ENCODE results near the gene PMPCA. TPM values are rescaled to one million over a fixed set of nuclear protein-coding genes. Genes with fewer than 3 reads are reported as not detected.

Gene PMPCA
- total RNA-seq, 4 donors from 2014 or later, result 36.4 to 59.3 (median 39.8) TPM

- TF ChIP-seq EP300 (IDR thresholded peaks at IDR 0.05) (no peak), POLR2A (IDR thresholded peaks at IDR 0.05) (no peak), POLR2AphosphoS5 (IDR thresholded peaks at IDR 0.05) (no peak), CTCF (IDR thresholded peaks at IDR 0.05) (no peak)
- ATAC-seq, result no peak
- Histone ChIP-seq H3K27me3 (no peaks in the 10 kb centered on the region), H3K4me3 (no peak overlapping the region), H3K27ac (no peak overlapping the region), H3K9me3 (no peaks in the 10 kb centered on the region), H3K36me3 (peaks cover 0 to 100% of the 10 kb centered on the region in 2 donors), H3K4me1 (no peaks in the 10 kb centered on the region)
- 88% methylated on average over 7 of the region's 7 CpGs; no CpG with 5 or more reads in 1 of the 2 donors for WGBS, 2 donors (ENCODE audit: low coverage in 1 of 2)
These were observed 35.3 kb downstream of the PMPCA start for GRCh38 chr9:136445799-136446198.

DNA sequence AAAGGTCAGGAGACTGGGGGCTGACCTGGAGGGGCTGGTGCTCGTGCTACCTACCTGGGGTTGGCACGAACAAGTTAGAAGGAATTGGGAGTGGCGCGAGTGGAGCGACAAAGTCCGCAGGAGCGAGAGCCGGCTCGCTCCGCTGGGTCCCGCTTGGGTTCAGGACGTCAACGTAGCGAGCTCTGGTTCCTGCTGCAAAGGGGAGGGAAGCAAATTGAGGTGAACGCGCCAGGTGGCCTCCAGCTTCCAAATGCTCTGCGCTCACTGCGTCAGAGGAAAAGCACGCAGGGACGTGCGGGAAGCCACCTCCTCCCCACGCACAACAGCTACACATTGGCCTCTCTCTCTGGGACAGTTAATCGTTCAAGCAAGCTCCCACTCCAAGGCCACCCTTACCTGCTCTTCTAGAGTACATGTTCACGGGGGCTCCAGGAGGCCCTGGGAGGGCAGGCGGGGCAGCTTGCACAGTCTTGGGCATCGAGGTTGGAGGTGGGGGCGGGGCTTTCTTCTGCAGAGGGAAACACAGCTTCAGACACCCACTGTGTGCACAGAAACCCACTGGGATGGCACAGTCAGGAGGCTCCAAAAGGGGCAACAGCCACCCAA, 36.8 kb downstream of the PMPCA start:
- H3K4me1 ChIP-seq, result no peaks in the 10 kb centered on the region
- TF ChIP-seq CTCF (IDR thresholded peaks at IDR 0.05), result no peak
- no peak for TF ChIP-seq POLR2AphosphoS5 (IDR thresholded peaks at IDR 0.05)
- no peak for TF ChIP-seq EP300 (IDR thresholded peaks at IDR 0.05)
- no peak for TF ChIP-seq POLR2A (IDR thresholded peaks at IDR 0.05)
- no peak overlapping the region for H3K27ac ChIP-seq
- no peak overlapping the region for H3K4me3 ChIP-seq
- no peak for ATAC-seq
- 93% methylated on average over 8 of the region's 27 CpGs; no CpG with 5 or more reads in 1 of the 2 donors for WGBS, 2 donors (ENCODE audit: low coverage in 1 of 2)
- H3K36me3 ChIP-seq, result peaks cover 0 to 99% of the 10 kb centered on the region in 2 donors
- H3K27me3 ChIP-seq, result no peaks in the 10 kb centered on the region
- H3K9me3 ChIP-seq, result no peaks in the 10 kb centered on the region

DNA sequence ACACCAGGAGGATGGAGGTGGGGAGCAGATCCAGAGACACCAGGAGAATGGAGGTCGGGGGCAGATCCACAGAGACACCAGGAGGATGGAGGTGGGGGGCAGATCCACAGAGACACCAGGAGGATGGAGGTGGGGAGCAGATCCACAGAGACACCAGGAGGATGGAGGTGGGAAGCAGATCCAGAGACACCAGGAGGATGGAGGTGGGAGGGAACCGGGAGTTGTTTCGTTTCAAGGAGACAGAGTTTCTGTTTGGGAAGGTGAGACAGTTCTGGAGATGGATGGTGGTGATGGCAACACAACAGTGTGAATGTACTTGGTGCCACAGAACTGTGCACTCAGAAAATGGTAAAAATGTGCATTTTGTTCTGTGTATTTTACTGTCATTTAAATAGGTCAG, 38.2 kb downstream of the PMPCA start:
- H3K4me1 ChIP-seq, result no peaks in the 10 kb centered on the region
- H3K36me3 ChIP-seq, result peaks cover 0 to 98% of the 10 kb centered on the region in 2 donors
- TF ChIP-seq CTCF (IDR thresholded peaks at IDR 0.05) (no peak), EP300 (IDR thresholded peaks at IDR 0.05) (no peak), POLR2AphosphoS5 (IDR thresholded peaks at IDR 0.05) (no peak), POLR2A (IDR thresholded peaks at IDR 0.05) (no peak)
- H3K27ac ChIP-seq, result no peak overlapping the region
- no peaks in the 10 kb centered on the region for H3K27me3 ChIP-seq
- H3K4me3 ChIP-seq, result no peak overlapping the region
- ATAC-seq, result no peak
- 76 to 84% methylated on average over 3 of the region's 3 CpGs for WGBS, 2 donors (ENCODE audit: low coverage in 1 of 2)
- H3K9me3 ChIP-seq, result no peaks in the 10 kb centered on the region

GRCh38 chr9:136451221-136451877, 40.9 kb downstream of the PMPCA start:
- Histone ChIP-seq H3K27me3 (no peaks in the 10 kb centered on the region), H3K27ac (no peak overlapping the region), H3K4me1 (no peaks in the 10 kb centered on the region), H3K9me3 (no peaks in the 10 kb centered on the region), H3K4me3 (no peak overlapping the region), H3K36me3 (peaks cover 0 to 98% of the 10 kb centered on the region in 2 donors)
- WGBS, 2 donors (ENCODE audit: low coverage in 1 of 2), result 75 to 76% methylated on average over 6 to 15 of the region's 26 CpGs
- ATAC-seq, result no peak
- TF ChIP-seq EP300 (IDR thresholded peaks at IDR 0.05) (no peak), POLR2AphosphoS5 (IDR thresholded peaks at IDR 0.05) (no peak), CTCF (IDR thresholded peaks at IDR 0.05) (no peak), POLR2A (IDR thresholded peaks at IDR 0.05) (no peak)

GRCh38 chr9:136453326-136453725, 42.9 kb downstream of the PMPCA start:
- TF ChIP-seq CTCF (IDR thresholded peaks at IDR 0.05) (no peak), POLR2A (IDR thresholded peaks at IDR 0.05) (no peak), POLR2AphosphoS5 (IDR thresholded peaks at IDR 0.05) (no peak), EP300 (IDR thresholded peaks at IDR 0.05) (no peak)
- WGBS, 2 donors (ENCODE audit: low coverage in 1 of 2), result 88 to 93% methylated on average over 7 to 10 of the region's 11 CpGs
- H3K27ac ChIP-seq, result no peak overlapping the region
- peaks cover 0 to 98% of the 10 kb centered on the region in 2 donors for H3K36me3 ChIP-seq
- no peaks in the 10 kb centered on the region for H3K4me1 ChIP-seq
- no peaks in the 10 kb centered on the region for H3K9me3 ChIP-seq
- ATAC-seq, result no peak
- no peaks in the 10 kb centered on the region for H3K27me3 ChIP-seq
- H3K4me3 ChIP-seq, result no peak overlapping the region

Data from gastroesophageal sphincter (tissue), 4 donors.